GM23248 (cell line): Measurements from ENCODE around the gene KRTAP21-1. TPM values are rescaled to one million over a fixed set of nuclear protein-coding genes. Genes with fewer than 3 reads are reported as not detected.
"Not testable (repeated sequence)": the region's sequence is repeated elsewhere in the genome, so short reads cannot be mapped to it uniquely, and the experiment has no call there.

Source experiments
- DNase-seq: peaks from one replicate; pipeline ENCODE4 v3.0.0-alpha.2; 2015
- H2AFZ ChIP-seq: fragments of 200-600 bp; sonication (generic); 2 replicates; pipeline ENCODE4 v1.6.1; 2016; ENCODE audit warnings: antibody characterized with exemption
- H3F3A ChIP-seq: fragments of 200-600 bp; sonication (generic); 2 replicates; pipeline ENCODE4 v1.6.1; 2016; ENCODE audit warnings: mild to moderate bottlenecking, antibody characterized with exemption, mixed run types; ENCODE audit not compliant: insufficient read depth
- H3K27ac ChIP-seq: fragments of 200-600 bp; sonication (generic); 2 replicates; pipeline ENCODE4 v1.5.1; 2016; ENCODE audit warnings: mild to moderate bottlenecking
- H3K27me3 ChIP-seq: fragments of 200-600 bp; sonication (generic); replicated peaks from 2 replicates; pipeline ENCODE4 v1.6.1; 2016; ENCODE audit warnings: mild to moderate bottlenecking; ENCODE audit not compliant: insufficient read depth
- H3K36me3 ChIP-seq: fragments of 200-600 bp; sonication (generic); 2 replicates; pipeline ENCODE4 v1.6.1; 2016; ENCODE audit warnings: low read depth, mild to moderate bottlenecking
- H3K4me1 ChIP-seq: fragments of 200-600 bp; sonication (generic); 2 replicates; pipeline ENCODE4 v1.6.1; 2016; ENCODE audit warnings: mild to moderate bottlenecking; ENCODE audit not compliant: insufficient read depth
- H3K4me2 ChIP-seq: fragments of 200-600 bp; sonication (generic); one replicate; pipeline ENCODE4 v1.6.1; 2016; ENCODE audit warnings: mild to moderate bottlenecking; ENCODE audit not compliant: unreplicated experiment
- H3K4me3 ChIP-seq: fragments of 200-600 bp; sonication (generic); 2 replicates; pipeline ENCODE4 v1.5.1; 2016; ENCODE audit warnings: mild to moderate bottlenecking
- H3K79me2 ChIP-seq: fragments of 200-600 bp; sonication (generic); 2 replicates; pipeline ENCODE4 v1.6.1; 2016; ENCODE audit warnings: mild to moderate bottlenecking; ENCODE audit not compliant: insufficient read depth
- H3K9ac ChIP-seq: fragments of 200-600 bp; sonication (generic); 2 replicates; pipeline ENCODE4 v1.6.1; 2016; ENCODE audit warnings: mild to moderate bottlenecking
- H3K9me2 ChIP-seq: fragments of 200-600 bp; sonication (generic); 2 replicates; pipeline ENCODE4 v1.6.1; 2016; ENCODE audit warnings: mixed run types, mild to moderate bottlenecking, moderate library complexity; ENCODE audit not compliant: insufficient read depth
- H3K9me3 ChIP-seq: fragments of 200-600 bp; sonication (generic); one replicate; pipeline ENCODE4 v1.6.1; 2017; ENCODE audit warnings: low read depth
- H4K20me1 ChIP-seq: fragments of 200-600 bp; sonication (generic); 2 replicates; pipeline ENCODE4 v1.6.0; 2016; ENCODE audit not compliant: insufficient read depth
- EZH2 ChIP-seq: fragments of 200-600 bp; sonication (generic); IDR thresholded peaks from 2 replicates; pipeline ENCODE4 v1.6.1; 2018; ENCODE audit warnings: antibody characterized with exemption, mild to moderate bottlenecking; ENCODE audit not compliant: insufficient read depth, poor library complexity, severe bottlenecking
- EZH2phosphoT487 ChIP-seq: fragments of 200-600 bp; sonication (generic); IDR thresholded peaks from 2 replicates; pipeline ENCODE4 v1.6.1; 2018; ENCODE audit warnings: antibody characterized with exemption, moderate library complexity, mild to moderate bottlenecking, low read depth; ENCODE audit not compliant: insufficient read depth
- WGBS, 2 experiments: methylation state at CpG; one replicate each; pipeline ENCODE4 v1.1.6; 2015 to 2017; ENCODE audit warnings: low lambda C conversion rate in 2 of 2, low coverage in 1 of 2; ENCODE audit errors: missing lambda C conversion rate in 2 of 2; 5-methylcytosine and 5-hydroxymethylcytosine counted together
- in situ Hi-C: fragments of 300-500 bp; cut with MboI; formaldehyde crosslinking; loops from 2 replicates; pipeline ENCODE4 v1.15.0; 2020
- polyA plus RNA-seq: library from polyadenylated mRNA; unstranded; fragments of >200 nt; fragmentation: Nextera tagmentation; extraction: Ambion mirVana; gene quantifications from 2 replicates; pipeline ENCODE4 v1.2.1, GENCODE V29; 2016
- total RNA-seq: library from RNA; depleted of rRNA; stranded (reverse); fragments of >200 nt; shearing (Covaris generic); gene quantifications from 2 replicates; pipeline ENCODE4 v1.2.3, GENCODE V29; 2014; rRNA removed

The KRTAP21-1 gene
- not detected in 2 replicates for total RNA-seq
- polyA plus RNA-seq = not detected in 2 replicates

- H3F3A ChIP-seq, H3K27ac ChIP-seq, H3K4me3 ChIP-seq, H3K9ac ChIP-seq, H4K20me1 ChIP-seq, in situ Hi-C loops, H3K4me1 ChIP-seq, H3K9me2 ChIP-seq, H3K79me2 ChIP-seq, H3K4me2 ChIP-seq, H3K9me3 ChIP-seq, H3K27me3 ChIP-seq, H2AFZ ChIP-seq, DNase-seq, H3K36me3 ChIP-seq: not testable (repeated sequence)
- 44 to 48% methylated on average over 2 of the region's 2 CpGs for WGBS, 2 experiments
Observed at GRCh38 chr21:30755328-30755727, at the start of gene KRTAP21-1. KRTAP21-1 (minus strand) TSS chr21:30755428; CDS start chr21:30755378, 50 bp downstream.

GRCh38 chr21:30800605-30801004 is 45.4 kb upstream of the KRTAP21-1 start:
- Histone ChIP-seq H3K4me2 (no peak overlapping the region), H3K9me3 (no peaks in the 10 kb centered on the region), H3K27me3 (no peaks in the 10 kb centered on the region), H3K27ac (no peak overlapping the region), H3K4me3 (no peak overlapping the region), H3F3A (no peaks in the 10 kb centered on the region), H3K36me3 (no peaks in the 10 kb centered on the region), H3K9ac (no peak overlapping the region), H2AFZ (no peak overlapping the region), H3K9me2 (no peaks in the 10 kb centered on the region), H3K4me1 (no peaks in the 10 kb centered on the region), H3K79me2 (no peaks in the 10 kb centered on the region), H4K20me1 (no peaks in the 10 kb centered on the region)
- 15 to 23% methylated on average over 1 of the region's 1 CpG for WGBS, 2 experiments
- no peak for TF ChIP-seq EZH2phosphoT487
- TF ChIP-seq EZH2 = no peak
- in situ Hi-C loops = no loop called here
- DNase-seq = no peak

- Histone ChIP-seq H3F3A (no peaks in the 10 kb centered on the region), H3K36me3 (no peaks in the 10 kb centered on the region), H3K79me2 (no peaks in the 10 kb centered on the region), H3K9ac (no peak overlapping the region), H3K4me2 (no peak overlapping the region), H3K4me1 (no peaks in the 10 kb centered on the region), H2AFZ (no peak overlapping the region), H3K27me3 (no peaks in the 10 kb centered on the region), H3K27ac (no peak overlapping the region), H3K9me2 (no peaks in the 10 kb centered on the region), H3K4me3 (no peak overlapping the region), H3K9me3 (no peaks in the 10 kb centered on the region), H4K20me1 (no peaks in the 10 kb centered on the region)
- DNase-seq = no peak
- WGBS, 2 experiments = 13 to 14% methylated on average over 2 of the region's 2 CpGs
- no peak for TF ChIP-seq EZH2
- no peak for TF ChIP-seq EZH2phosphoT487
- in situ Hi-C loops = no loop called here
Observed at GRCh38 chr21:30793581-30794314, 38.5 kb upstream of the KRTAP21-1 start.

- no peak for TF ChIP-seq EZH2phosphoT487
- no peak for TF ChIP-seq EZH2
- Histone ChIP-seq H3F3A (no peaks in the 10 kb centered on the region), H3K9me3 (no peaks in the 10 kb centered on the region), H3K9ac (no peak overlapping the region), H3K4me1 (no peaks in the 10 kb centered on the region), H3K79me2 (no peaks in the 10 kb centered on the region), H3K4me2 (no peak overlapping the region), H3K27ac (no peak overlapping the region), H2AFZ (no peak overlapping the region), H3K36me3 (no peaks in the 10 kb centered on the region), H3K9me2 (no peaks in the 10 kb centered on the region), H4K20me1 (no peaks in the 10 kb centered on the region), H3K27me3 (no peaks in the 10 kb centered on the region), H3K4me3 (no peak overlapping the region)
- in situ Hi-C loops = no loop called here
- WGBS, 2 experiments = 9 to 11% methylated on average over 1 of the region's 1 CpG
- DNase-seq = no peak
Observed at GRCh38 chr21:30779249-30779648, 24.0 kb upstream of the KRTAP21-1 start.
